Transverse colon (tissue), 4 donors: Measurements from ENCODE around the gene YIPF4. TPM values are rescaled to one million over a fixed set of nuclear protein-coding genes. Genes with fewer than 3 reads are reported as not detected.

Experiments
- DNase-seq: peaks from one replicate; pipeline ENCODE4 v3.0.0-alpha.2; 2019
- H3K27ac ChIP-seq, 4 donors: fragments of 200-600 bp; sonication (generic); 2 replicates each; pipeline ENCODE4 v1.5.1; 2016 to 2018; ENCODE audit warnings: inconsistent platforms in 4 of 4
- H3K27me3 ChIP-seq: fragments of 200-600 bp; sonication (generic); 2 replicates; pipeline ENCODE4 v1.5.1; 2017; ENCODE audit warnings: inconsistent platforms
- H3K36me3 ChIP-seq, 4 donors: fragments of 200-600 bp; sonication (generic); 2 replicates each; pipeline ENCODE4 v1.5.1; 2017 to 2019; ENCODE audit warnings: inconsistent platforms in 4 of 4
- H3K4me1 ChIP-seq, 4 donors: fragments of 200-600 bp; sonication (generic); 2 replicates each; pipeline ENCODE4 v1.5.1; 2017 to 2020; ENCODE audit warnings: inconsistent platforms in 4 of 4
- H3K4me3 ChIP-seq, 4 donors: fragments of 200-600 bp; sonication (generic); 1 replicate in 1 of 4; 2 replicates in 3 of 4; pipeline versions ENCODE4 v1.5.1 to v1.6.1; 2017 to 2019; ENCODE audit warnings: inconsistent platforms in 4 of 4
- H3K9me3 ChIP-seq, 2 donors: fragments of 200-600 bp; sonication (generic); 2 replicates each; pipeline ENCODE4 v1.5.1; 2017 to 2019; ENCODE audit warnings: inconsistent platforms in 2 of 2
- CTCF ChIP-seq, 5 experiments: fragments of 200-600 bp in 3 of 5; fragments of 450-650 bp in 2 of 5; sonication (generic) in 3 of 5; IDR thresholded peaks; 1 replicate in 2 of 5; 2 replicates in 3 of 5; pipeline ENCODE4 v1.5.1; 2016 to 2017; ENCODE audit warnings: antibody characterized with exemption in 5 of 5, inconsistent platforms in 3 of 5, mild to moderate bottlenecking in 2 of 5, moderate library complexity in 1 of 5
- EP300 ChIP-seq: sonication (generic); formaldehyde crosslinking; IDR thresholded peaks from one replicate; pipeline ENCODE4 v1.6.1; 2017; ENCODE audit warnings: antibody characterized with exemption, low read depth
- POLR2A ChIP-seq: fragments of 450-650 bp; IDR thresholded peaks from one replicate; pipeline ENCODE4 v1.6.1; 2016; ENCODE audit warnings: antibody characterized with exemption, mild to moderate bottlenecking, moderate library complexity
- POLR2AphosphoS5 ChIP-seq, 3 donors: sonication (generic); formaldehyde crosslinking; IDR thresholded peaks; one replicate each; pipeline ENCODE4 v1.6.1; 2016; ENCODE audit warnings: antibody characterized with exemption in 3 of 3
- WGBS, 2 donors: methylation state at CpG; one replicate each; pipeline ENCODE4 v1.1.5; 2018; ENCODE audit warnings: low coverage in 1 of 2; 5-methylcytosine and 5-hydroxymethylcytosine counted together
- in situ Hi-C, 4 donors: fragments of 200-750 bp; cut with MboI; loops; one replicate each; pipeline versions ENCODE4 v1.15.0 to v1.15.1; 2017; ENCODE audit warnings: low sequenced_read_pairs in 3 of 4, low pct_ligation_motif_present in 1 of 4, low pct_unique_long_range_greater_than_20kb in 1 of 4
- intact Hi-C: fragments of 100-400 bp; cut with DNase I; formaldehyde crosslinking; loops from one replicate; pipeline ENCODE4 v1.15.1; 2023; ENCODE audit warnings: low total_unique reads
- total RNA-seq, 4 donors: library from RNA; depleted of rRNA; stranded (reverse); fragments of >200 nt; gene quantifications; one replicate each; pipeline ENCODE4 v1.1.0, GENCODE V29; 2016

YIPF4 gene
- total RNA-seq, 4 donors from 2014 or later, result 11.7 to 19.5 (median 16.1) TPM

GRCh38 chr2:32246911-32247310, 30.8 kb upstream of the YIPF4 start:
- in situ Hi-C loops (no loop called here), intact Hi-C loops (no loop called here)
- H3K9me3 ChIP-seq, result no peaks in the 10 kb centered on the region
- DNase-seq, result peak; percentile 46
- TF ChIP-seq POLR2A (no peak), CTCF (IDR thresholded peaks at IDR 0.05) (no peak), EP300 (no peak), POLR2AphosphoS5 (IDR thresholded peaks at IDR 0.05) (no peak)
- H3K27me3 ChIP-seq, result no peaks in the 10 kb centered on the region
- WGBS, 2 donors, result 67 to 83% methylated on average over 2 to 4 of the region's 4 CpGs
- no peak overlapping the region for H3K27ac ChIP-seq
- no peaks in the 10 kb centered on the region for H3K36me3 ChIP-seq
- H3K4me1 ChIP-seq, result peaks cover 0 to 3% (median 0%) of the 10 kb centered on the region in 4 donors
- H3K4me3 ChIP-seq, result no peak overlapping the region

- 56 to 63% methylated on average over 2 to 3 of the region's 3 CpGs for WGBS, 2 donors
- in situ Hi-C loops (no loop called here), intact Hi-C loops (no loop called here)
- peaks cover 0 to 3% (median 0%) of the 10 kb centered on the region in 4 donors for H3K4me1 ChIP-seq
- TF ChIP-seq POLR2AphosphoS5 (IDR thresholded peaks at IDR 0.05) (no peak), CTCF (IDR thresholded peaks at IDR 0.05) (no peak), EP300 (no peak), POLR2A (no peak)
- H3K27ac ChIP-seq, result no peak overlapping the region
- DNase-seq, result peak; percentile 43
- no peak overlapping the region for H3K4me3 ChIP-seq
- no peaks in the 10 kb centered on the region for H3K9me3 ChIP-seq
- no peaks in the 10 kb centered on the region for H3K27me3 ChIP-seq
- H3K36me3 ChIP-seq, result no peaks in the 10 kb centered on the region
Observed at GRCh38 chr2:32248299-32248698, 29.4 kb upstream of the YIPF4 start.

GRCh38 chr2:32249731-32250236, 27.9 kb upstream of the YIPF4 start:
- Histone ChIP-seq H3K27me3 (no peaks in the 10 kb centered on the region), H3K27ac (no peak overlapping the region)
- 82 to 85% methylated on average over 2 of the region's 2 CpGs for WGBS, 2 donors

GRCh38 chr2:32250290-32250689, 27.4 kb upstream of the YIPF4 start:
- no peaks in the 10 kb centered on the region for H3K27me3 ChIP-seq
- no peaks in the 10 kb centered on the region for H3K36me3 ChIP-seq
- WGBS, 2 donors, result 84 to 100% methylated on average over 2 to 10 of the region's 10 CpGs
- DNase-seq, result no peak
- TF ChIP-seq CTCF (IDR thresholded peaks at IDR 0.05), result no peak
- intact Hi-C loops, result loop anchor here (5.0 kb wide), 1 partner anchor 1702 kb away; no protein-coding TSS in a partner anchor
- in situ Hi-C loops, result no loop called here
- peaks cover 0 to 3% (median 0%) of the 10 kb centered on the region in 4 donors for H3K4me1 ChIP-seq
- H3K9me3 ChIP-seq, result no peaks in the 10 kb centered on the region
- H3K27ac ChIP-seq, result no peak overlapping the region
- H3K4me3 ChIP-seq, result no peak overlapping the region

More at GRCh38 chr2:32249731-32250236, 27.9 kb upstream of the YIPF4 start:
- intact Hi-C loops (loop anchor here (5.0 kb wide), 1 partner anchor 1703 kb away; no protein-coding TSS in a partner anchor), in situ Hi-C loops (no loop called here)
- no peak for DNase-seq
- TF ChIP-seq EP300, result no peak
- no peak for TF ChIP-seq POLR2AphosphoS5 (IDR thresholded peaks at IDR 0.05)
- TF ChIP-seq CTCF (IDR thresholded peaks at IDR 0.05), result no peak
- no peak for TF ChIP-seq POLR2A
- Histone ChIP-seq H3K4me1 (peaks cover 0 to 3% (median 0%) of the 10 kb centered on the region in 4 donors), H3K36me3 (no peaks in the 10 kb centered on the region), H3K4me3 (no peak overlapping the region), H3K9me3 (no peaks in the 10 kb centered on the region)
